Measurements from ENCODE around the gene MYOZ3.

- no peak for TF ChIP-seq CTCF (conservative IDR thresholded peaks at IDR 0.05)
- no peak for TF ChIP-seq ZFX (IDR thresholded peaks at IDR 0.05)
Observed at GRCh38 chr5:150647275-150648251, 13.5 kb upstream of the MYOZ3 start.
